CD4-positive, alpha-beta T cell treated with Interleukin-2 at 100 ng/mL for 4 hours (primary cell): ENCODE results near the gene AP3B1.

Experiments used
- DNase-seq: peaks from one replicate; pipeline ENCODE4 v3.0.0-alpha.2; 2020; ENCODE audit warnings: low spot score

The AP3B1 gene

DNA sequence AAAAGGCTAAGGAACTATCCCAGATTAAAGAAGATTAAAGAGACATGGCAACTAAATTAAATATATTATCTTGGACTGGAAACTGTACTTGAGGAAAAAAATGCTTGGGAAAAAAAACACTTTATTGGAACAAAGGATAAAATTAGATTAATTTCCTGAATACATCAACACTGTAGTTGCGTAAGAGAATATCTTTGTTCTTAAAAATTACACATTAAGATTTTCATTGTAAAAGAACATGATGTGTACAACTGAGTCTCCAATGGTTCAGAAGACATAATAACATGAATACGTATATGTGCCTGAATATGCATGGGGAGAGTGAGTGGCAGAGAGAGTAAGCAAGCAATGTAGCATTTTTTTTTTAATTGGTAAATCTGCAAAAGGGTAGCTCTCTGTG, 2.8 kb downstream of the AP3B1 start:
- no peak for DNase-seq

- DNase-seq, result no peak
Measured at GRCh38 chr5:78289911-78290310, 4.6 kb downstream of the AP3B1 start.

GRCh38 chr5:78288246-78288645, 6.3 kb downstream of the AP3B1 start:
- DNase-seq, result no peak

GRCh38 chr5:78287833-78288232, 6.7 kb downstream of the AP3B1 start:
- no peak for DNase-seq

DNA sequence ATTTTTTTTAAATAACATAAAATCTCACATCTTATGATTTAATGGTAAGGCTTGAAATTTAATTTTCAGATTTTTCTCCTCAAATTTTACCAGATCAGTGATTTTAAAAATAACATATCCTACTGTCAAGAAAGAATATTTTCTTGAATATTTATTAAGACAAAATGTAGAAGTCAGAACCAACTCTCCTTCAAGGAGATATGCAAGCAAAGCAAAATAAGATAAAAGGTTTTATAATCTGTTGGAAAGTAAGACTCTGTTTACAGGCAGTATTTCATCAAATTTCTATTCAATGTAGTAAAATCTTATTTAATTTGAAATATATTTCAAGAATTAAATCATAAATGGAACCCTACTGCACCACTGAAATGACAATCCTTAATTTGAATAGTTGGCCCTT, 7.3 kb downstream of the AP3B1 start:
- no peak for DNase-seq

DNA sequence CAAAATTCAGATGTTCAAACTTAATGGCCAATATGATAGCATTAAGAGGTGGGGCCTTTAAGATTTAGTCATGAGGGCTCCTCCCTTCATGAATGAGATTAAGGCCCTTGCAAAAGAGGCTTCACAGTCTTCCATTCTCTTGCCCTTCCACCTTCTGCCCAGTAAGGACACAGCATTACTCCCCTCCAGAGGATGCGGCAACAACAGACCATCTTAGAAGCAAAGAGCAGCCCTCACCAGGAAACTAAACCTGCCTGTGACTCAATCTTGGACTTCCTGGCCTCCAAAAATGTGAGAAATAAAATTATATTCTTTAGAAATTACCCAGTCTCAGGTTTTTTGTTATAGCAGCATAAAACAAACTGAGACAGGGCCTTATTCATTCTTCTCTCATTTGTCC, 8.2 kb downstream of the AP3B1 start:
- DNase-seq, result no peak

DNA sequence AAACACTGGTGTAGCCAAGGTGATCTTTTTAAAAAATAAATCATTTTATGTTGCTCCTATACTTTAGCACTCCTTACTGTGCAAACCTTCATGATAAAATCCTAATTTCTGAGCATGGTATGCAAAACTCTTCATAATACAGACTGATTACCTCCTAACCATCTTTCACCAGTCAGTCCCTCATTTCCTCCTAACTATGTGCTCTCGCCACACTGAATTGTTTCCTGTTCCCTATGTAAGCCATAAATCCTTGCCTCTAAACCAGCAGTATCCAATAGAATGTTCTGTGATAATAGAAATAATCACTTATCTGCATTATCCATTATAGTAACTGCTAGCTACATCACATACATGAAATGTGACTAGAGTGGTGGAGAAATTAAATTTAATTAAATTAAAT, 10.7 kb downstream of the AP3B1 start:
- no peak for DNase-seq

- DNase-seq, result no peak
Measured at GRCh38 chr5:78283105-78283504, 11.4 kb downstream of the AP3B1 start.

DNA sequence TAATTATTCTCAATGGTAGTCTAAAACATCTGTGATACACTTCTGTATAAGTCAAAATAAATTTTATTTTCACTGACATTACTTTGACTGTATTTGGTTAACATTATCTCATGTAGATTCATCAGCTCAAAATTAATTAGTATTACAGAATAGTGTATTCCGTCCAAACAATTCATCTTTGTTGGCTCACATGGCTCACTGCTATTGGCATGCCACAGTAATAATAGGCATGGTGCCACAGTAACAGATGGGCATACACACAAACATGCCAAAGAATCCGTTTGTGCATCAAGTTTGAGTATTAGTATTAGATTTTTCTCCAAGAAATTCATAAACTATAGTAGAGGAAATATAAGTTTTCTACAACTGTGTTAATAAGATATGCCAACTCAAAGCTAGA, 14.2 kb downstream of the AP3B1 start:
- DNase-seq, result no peak

DNA sequence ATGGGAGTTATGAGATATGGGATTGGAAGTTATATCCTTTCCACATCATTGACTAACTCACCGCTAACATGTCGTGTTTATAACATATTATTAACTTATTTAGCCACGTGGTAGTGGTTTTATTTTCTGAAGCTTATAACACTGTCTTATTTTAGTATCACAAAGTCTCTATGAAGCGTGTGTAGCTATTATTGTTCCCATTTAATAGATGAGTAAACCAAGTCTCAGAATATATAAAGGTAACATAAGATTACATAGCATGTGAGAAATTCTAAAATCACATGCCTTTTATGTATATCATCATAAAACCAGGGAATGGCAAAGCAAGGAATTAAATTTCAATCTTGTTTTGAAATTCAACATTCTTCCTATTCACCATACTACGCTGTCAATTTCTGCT, 15.3 kb downstream of the AP3B1 start:
- DNase-seq, result no peak

GRCh38 chr5:78277715-78278114, 16.8 kb downstream of the AP3B1 start:
- DNase-seq, result no peak

DNA sequence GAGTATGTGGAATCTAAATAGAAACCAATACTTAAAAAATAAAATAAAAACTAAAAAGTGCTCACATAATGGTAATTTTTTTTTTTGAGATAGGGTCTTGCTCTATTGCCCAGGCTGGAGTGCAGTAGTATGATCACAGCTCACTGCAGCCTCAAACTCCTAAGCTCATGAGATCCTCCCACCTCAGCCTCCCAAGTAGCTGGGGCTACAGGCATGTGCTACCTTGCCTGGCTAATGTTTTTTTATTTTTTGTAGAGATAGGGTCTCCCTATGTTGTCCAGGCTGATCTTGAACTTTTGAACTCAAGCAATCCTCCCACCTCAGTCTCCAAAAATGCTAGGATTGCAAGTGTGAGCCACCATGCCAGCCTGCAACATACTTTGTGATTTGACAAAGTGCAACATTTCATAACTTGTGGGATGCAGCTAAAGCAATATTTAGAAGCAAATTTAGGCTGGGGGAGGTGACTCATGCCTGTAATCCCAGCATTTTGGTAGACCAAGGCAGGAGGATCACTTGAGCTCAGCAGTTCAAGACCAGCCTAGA, 18.4 kb downstream of the AP3B1 start:
- DNase-seq, result no peak

DNA sequence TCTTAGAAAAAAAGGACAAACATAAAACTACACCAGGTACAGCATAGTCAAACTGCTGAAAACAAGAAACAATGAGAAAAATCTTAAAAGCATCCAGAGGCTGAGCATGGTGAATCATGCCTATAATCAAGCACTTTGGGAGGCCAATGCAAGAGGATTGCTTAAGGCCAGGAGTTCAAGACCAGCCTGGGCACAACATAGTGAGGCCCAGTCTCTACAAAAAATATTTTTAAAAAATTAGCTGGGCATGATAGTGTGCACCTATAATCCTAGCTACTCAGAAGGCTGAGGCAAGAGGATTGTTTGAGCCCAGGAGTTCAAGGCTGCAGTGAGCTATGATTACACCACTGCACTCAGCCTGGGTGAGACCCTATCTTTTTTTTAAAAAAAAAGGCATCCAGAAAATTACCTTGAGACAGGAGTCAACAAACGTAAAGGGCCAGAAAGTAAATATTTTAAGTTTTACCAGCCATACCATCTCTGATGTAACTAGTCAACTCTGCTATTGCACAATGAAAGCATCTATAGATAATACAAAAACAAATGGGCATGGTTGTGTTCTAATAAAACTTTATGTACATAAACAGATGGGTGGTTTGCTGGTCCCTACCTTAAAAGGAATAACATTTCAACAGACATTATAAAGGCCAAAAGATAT, 19.8 kb downstream of the AP3B1 start:
- no peak for DNase-seq

- no peak for DNase-seq
Measured at GRCh38 chr5:78273436-78273835, 21.1 kb downstream of the AP3B1 start.

DNA sequence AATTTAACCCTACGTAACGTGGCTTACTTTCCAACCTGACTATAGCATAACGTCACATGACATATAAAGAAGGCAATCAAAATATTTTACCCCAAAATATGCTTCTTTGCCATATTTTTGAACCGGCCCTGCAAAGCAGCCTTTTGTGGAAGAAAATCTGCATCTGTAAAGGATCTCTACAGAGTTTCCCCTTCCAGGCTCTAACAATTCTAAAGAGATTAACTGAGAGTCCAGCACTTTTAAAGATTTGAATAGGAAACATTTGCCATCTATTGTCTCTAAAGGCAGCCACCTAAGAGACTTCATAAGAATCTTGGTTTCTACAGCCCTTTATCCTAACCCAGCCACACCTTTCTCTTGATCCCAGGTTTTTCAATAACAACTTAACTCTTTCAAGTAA, 22.7 kb downstream of the AP3B1 start:
- no peak for DNase-seq

- DNase-seq, result peak; percentile 17
Measured at GRCh38 chr5:78269088-78269703, 25.3 kb downstream of the AP3B1 start.

- DNase-seq, result no peak
Measured at GRCh38 chr5:78268356-78268755, 26.1 kb downstream of the AP3B1 start.

DNA sequence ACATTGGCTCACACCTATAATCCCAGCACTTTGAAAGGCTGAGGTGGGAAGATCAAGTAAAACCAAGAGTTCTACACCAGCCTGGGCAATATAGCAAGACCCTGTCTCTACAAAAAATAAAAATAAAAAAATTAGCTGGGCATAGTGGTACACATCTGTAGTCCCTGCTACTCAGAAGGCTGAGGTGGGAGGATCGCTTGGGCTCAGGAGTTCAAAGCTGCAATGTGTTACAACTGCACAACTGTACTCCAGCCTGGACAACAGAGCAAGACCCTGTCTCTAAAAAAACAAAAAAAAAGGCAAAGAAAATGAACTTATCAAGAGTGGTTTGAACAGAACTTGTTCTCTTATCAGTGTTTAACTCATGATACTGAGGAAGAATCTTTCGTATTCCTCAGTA, 29.3 kb downstream of the AP3B1 start:
- DNase-seq, result no peak

DNA sequence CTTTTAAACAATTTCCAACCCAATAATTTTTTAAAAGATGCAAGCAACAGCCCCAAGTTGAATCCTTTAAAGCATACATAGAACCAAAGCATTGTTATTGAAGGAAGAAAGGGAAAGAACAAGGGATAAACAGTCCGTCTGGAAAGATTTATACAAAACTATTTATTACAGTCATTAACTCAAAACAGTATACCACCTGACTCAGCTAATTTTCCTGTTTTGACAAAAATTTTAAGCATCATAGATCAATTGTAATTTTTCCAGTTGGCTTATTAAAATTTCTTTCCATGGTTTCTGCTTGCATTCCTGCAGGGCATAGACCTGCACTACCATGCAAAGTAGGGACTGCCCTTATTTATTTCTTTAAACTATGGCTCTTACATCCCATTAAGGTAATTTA, 29.9 kb downstream of the AP3B1 start:
- no peak for DNase-seq

DNA sequence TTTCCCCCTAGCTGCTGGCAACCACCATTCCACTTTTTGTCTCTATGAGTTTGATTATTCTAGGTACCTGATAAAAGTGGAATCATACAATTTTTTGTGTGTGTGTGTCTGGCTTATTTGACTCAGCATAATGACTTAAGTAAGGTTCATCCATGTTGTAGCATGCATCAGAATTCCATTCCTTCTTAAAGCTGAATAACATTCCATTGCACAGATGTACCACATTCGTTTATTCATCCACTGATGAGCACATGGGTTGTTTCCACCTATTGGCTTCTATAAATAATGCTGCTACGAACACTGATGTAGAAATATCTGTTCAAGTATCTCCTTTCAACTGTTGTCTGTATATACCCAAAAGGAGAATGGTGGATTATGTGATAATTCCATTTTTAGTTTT, 33.7 kb downstream of the AP3B1 start:
- no peak for DNase-seq

DNA sequence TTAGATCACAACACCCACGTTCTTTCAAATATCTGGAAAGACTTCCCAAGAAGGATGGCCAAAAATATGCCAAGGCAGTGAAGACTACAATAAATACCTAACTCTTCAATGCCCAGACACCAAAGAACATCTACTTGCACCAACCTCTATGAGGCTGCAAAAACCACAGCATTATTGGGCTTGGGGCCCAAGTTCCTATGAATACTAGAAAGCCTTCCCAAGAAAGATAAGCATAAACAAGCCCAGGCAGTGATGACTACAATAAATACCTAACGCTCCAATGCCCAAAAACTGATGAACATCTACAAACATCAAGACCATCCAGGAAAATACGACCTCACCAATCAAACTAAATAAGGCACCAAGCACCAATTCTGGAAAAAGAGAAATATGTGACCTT, 41.3 kb downstream of the AP3B1 start:
- no peak for DNase-seq

GRCh38 chr5:78252715-78253114, 41.8 kb downstream of the AP3B1 start:
- no peak for DNase-seq

- no peak for DNase-seq
Measured at GRCh38 chr5:78251663-78252284, 42.7 kb downstream of the AP3B1 start.

DNA sequence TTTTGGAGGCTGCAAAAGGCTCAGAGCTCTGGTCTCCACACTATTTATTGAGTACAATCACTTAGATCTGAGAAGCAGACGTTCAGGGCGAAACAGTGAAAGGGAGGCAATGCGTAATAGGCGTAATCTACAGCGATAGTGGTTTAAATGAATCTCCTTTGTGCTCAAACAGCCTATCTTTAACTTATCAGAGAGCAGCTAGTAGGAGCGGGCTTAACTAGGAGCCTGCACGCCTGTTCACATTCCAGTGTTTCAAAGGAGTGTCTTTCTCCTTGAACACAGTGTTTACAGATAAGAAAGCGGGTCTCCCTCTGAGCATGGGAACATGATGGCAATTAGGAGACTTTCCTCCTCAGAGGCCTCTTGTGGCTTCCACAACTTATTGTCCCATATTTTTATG, 49.4 kb downstream of the AP3B1 start:
- no peak for DNase-seq
